Myocyte (in vitro differentiated cells): Measurements from ENCODE around the gene COQ8A. TPM values are rescaled to one million over a fixed set of nuclear protein-coding genes. Genes with fewer than 3 reads are reported as not detected.
"Not testable (repeated sequence)": the region's sequence is repeated elsewhere in the genome, so short reads cannot be mapped to it uniquely, and the experiment has no call there.

Source experiments
- DNase-seq: peaks from one replicate; pipeline ENCODE4 v3.0.0-alpha.2; 2012; ENCODE audit warnings: low read depth
- total RNA-seq: library from RNA; depleted of rRNA; stranded (reverse); fragments of >200 nt; gene quantifications from 2 replicates; pipeline ENCODE4 v1.2.3, GENCODE V29; 2014

Gene COQ8A
- total RNA-seq, 1 donor from 2014 or later = 142 TPM

GRCh38 chr1:226951286-226952117 lies 11.4 kb downstream of the COQ8A start:
- DNase-seq = no peak

GRCh38 chr1:226952118-226952441 lies 12.0 kb downstream of the COQ8A start:
- DNase-seq = no peak

- no peak for DNase-seq
Observed at GRCh38 chr1:226953175-226953800, 13.2 kb downstream of the COQ8A start.

- DNase-seq = no peak
Observed at GRCh38 chr1:226954337-226954736, 14.2 kb downstream of the COQ8A start.

GRCh38 chr1:226954777-226955176 lies 14.7 kb downstream of the COQ8A start:
- DNase-seq = no peak

- not testable (repeated sequence) for DNase-seq
Observed at GRCh38 chr1:226955857-226956256, 15.8 kb downstream of the COQ8A start.

GRCh38 chr1:226956942-226957713 lies 17.0 kb downstream of the COQ8A start:
- no peak for DNase-seq

- DNase-seq = no peak
Observed at GRCh38 chr1:226957714-226958113, 17.6 kb downstream of the COQ8A start.

GRCh38 chr1:226958300-226958699 lies 18.2 kb downstream of the COQ8A start:
- DNase-seq = no peak

GRCh38 chr1:226960256-226960655 lies 20.2 kb downstream of the COQ8A start:
- no peak for DNase-seq

- no peak for DNase-seq
Observed at GRCh38 chr1:226960944-226961765, 21.1 kb downstream of the COQ8A start.

- no peak for DNase-seq
Observed at GRCh38 chr1:226962421-226963391, 22.6 kb downstream of the COQ8A start.

- no peak for DNase-seq
Observed at GRCh38 chr1:226964068-226964425, 24.0 kb downstream of the COQ8A start.

GRCh38 chr1:226964611-226965486 lies 24.8 kb downstream of the COQ8A start:
- DNase-seq = no peak

- peak; percentile 74 for DNase-seq
Observed at GRCh38 chr1:226965581-226966440, 25.7 kb downstream of the COQ8A start.

GRCh38 chr1:226966683-226967082 lies 26.6 kb downstream of the COQ8A start:
- DNase-seq = no peak

GRCh38 chr1:226967665-226968064 lies 27.6 kb downstream of the COQ8A start:
- DNase-seq = peak; percentile 95

GRCh38 chr1:226971765-226972164 lies 31.7 kb downstream of the COQ8A start:
- DNase-seq = no peak
